ENCODE measurements around the gene UCN3.
"Not testable (repeated sequence)": the region's sequence is repeated elsewhere in the genome, so short reads cannot be mapped to it uniquely, and the experiment has no call there.

The UCN3 gene

GRCh38 chr10:5376450-5376849, 11.7 kb downstream of the UCN3 start:
- no peak for DNase-seq (ENCODE audit: low read depth)

GRCh38 chr10:5379202-5379601, 14.4 kb downstream of the UCN3 start:
- DNase-seq (ENCODE audit: low read depth); H3K4me3 ChIP-seq (ENCODE audit: low read depth, low read length): not testable (repeated sequence)

More at GRCh38 chr10:5376450-5376849, 11.7 kb downstream of the UCN3 start:
- H3K4me3 ChIP-seq (ENCODE audit: low read depth, low read length): no peak overlapping the region
- no peak for TF ChIP-seq CTCF (IDR thresholded peaks at IDR 0.05; ENCODE audit: low read depth, low read length, missing control alignments)

- not testable (repeated sequence) for DNase-seq (ENCODE audit: low read depth); H3K4me3 ChIP-seq (ENCODE audit: low read depth, low read length)
Observed at GRCh38 chr10:5380395-5380794, 15.6 kb downstream of the UCN3 start.

GRCh38 chr10:5381187-5381586, 16.4 kb downstream of the UCN3 start:
- TF ChIP-seq CTCF (IDR thresholded peaks at IDR 0.05; ENCODE audit: low read depth, low read length, missing control alignments): no peak
- DNase-seq (ENCODE audit: low read depth): no peak
- H3K4me3 ChIP-seq (ENCODE audit: low read depth, low read length): no peak overlapping the region

- DNase-seq (ENCODE audit: low read depth): no peak
- no peak overlapping the region for H3K4me3 ChIP-seq (ENCODE audit: low read depth, low read length)
- TF ChIP-seq CTCF (IDR thresholded peaks at IDR 0.05; ENCODE audit: low read depth, low read length, missing control alignments): no peak
Observed at GRCh38 chr10:5385224-5385623, 20.5 kb downstream of the UCN3 start.

- no peak for TF ChIP-seq CTCF (IDR thresholded peaks at IDR 0.05; ENCODE audit: low read depth, low read length, missing control alignments)
- DNase-seq (ENCODE audit: low read depth): no peak
- H3K4me3 ChIP-seq (ENCODE audit: low read depth, low read length): no peak overlapping the region
Observed at GRCh38 chr10:5387169-5387568, 22.4 kb downstream of the UCN3 start.

GRCh38 chr10:5390607-5391205, 25.9 kb downstream of the UCN3 start:
- no peak overlapping the region for H3K4me3 ChIP-seq (ENCODE audit: low read depth, low read length)
- TF ChIP-seq CTCF (IDR thresholded peaks at IDR 0.05; ENCODE audit: low read depth, low read length, missing control alignments): no peak
- no peak for DNase-seq (ENCODE audit: low read depth)

GRCh38 chr10:5391790-5392189, 27.0 kb downstream of the UCN3 start:
- no peak for TF ChIP-seq CTCF (IDR thresholded peaks at IDR 0.05; ENCODE audit: low read depth, low read length, missing control alignments)

More at GRCh38 chr10:5391790-5392189, 27.0 kb downstream of the UCN3 start:
- no peak for DNase-seq (ENCODE audit: low read depth)
- no peak overlapping the region for H3K4me3 ChIP-seq (ENCODE audit: low read depth, low read length)
